Esophagus squamous epithelium (tissue), 4 donors: ENCODE measurements around the gene FGF12.

Source experiments
- CTCF ChIP-seq, 6 experiments: fragments of 450-650 bp in 4 of 6; fragments of 200-600 bp in 2 of 6; sonication (generic) in 2 of 6; IDR thresholded peaks; one replicate each; pipeline ENCODE4 v1.5.1; 2016 to 2019; ENCODE audit warnings: antibody characterized with exemption in 6 of 6, mild to moderate bottlenecking in 4 of 6, moderate library complexity in 4 of 6
- POLR2A ChIP-seq, 4 donors: fragments of 450-650 bp; IDR thresholded peaks; one replicate each; pipeline ENCODE4 v1.6.1; 2017; ENCODE audit warnings: antibody characterized with exemption in 4 of 4, mild to moderate bottlenecking in 4 of 4, moderate library complexity in 3 of 4

- TF ChIP-seq CTCF (IDR thresholded peaks at IDR 0.05) (no peak), POLR2A (IDR thresholded peaks at IDR 0.05) (no peak)
These were observed 375.2 kb downstream of the FGF12 start for GRCh38 chr3:192352142-192352541.
